GM23338 (cell line): Measurements from ENCODE around the gene HNF4A. TPM values are rescaled to one million over a fixed set of nuclear protein-coding genes. Genes with fewer than 3 reads are reported as not detected.

Experiments used
- ATAC-seq: fragments of 200-7000 bp; cut with Tn5 transposase; 3 replicates; pipeline ENCODE4 v1.9.1; 2020
- DNase-seq: peaks from one replicate; pipeline ENCODE4 v3.0.0-alpha.2; 2015; ENCODE audit warnings: low spot score
- H2AFZ ChIP-seq: fragments of 200-600 bp; sonication (generic); 2 replicates; pipeline ENCODE4 v1.8.0; 2016; ENCODE audit warnings: antibody characterized with exemption, mild to moderate bottlenecking, moderate library complexity
- H3F3A ChIP-seq: fragments of 200-600 bp; sonication (generic); replicated peaks from 2 replicates; pipeline ENCODE4 v1.8.0; 2017; ENCODE audit warnings: antibody characterized with exemption, mixed run types, low read depth
- H3K27ac ChIP-seq: fragments of 200-600 bp; sonication (generic); 2 replicates; pipeline ENCODE4 v1.6.1; 2016; ENCODE audit warnings: low read depth
- H3K27me3 ChIP-seq: fragments of 200-600 bp; sonication (generic); 2 replicates; pipeline ENCODE4 v1.8.0; 2016; ENCODE audit warnings: mild to moderate bottlenecking, mixed run types, moderate library complexity; ENCODE audit not compliant: insufficient read depth
- H3K36me3 ChIP-seq: fragments of 200-600 bp; sonication (generic); 2 replicates; pipeline ENCODE4 v1.8.0; 2016; ENCODE audit warnings: mild to moderate bottlenecking; ENCODE audit not compliant: insufficient read depth
- H3K4me1 ChIP-seq: fragments of 200-600 bp; sonication (generic); 2 replicates; pipeline ENCODE4 v1.8.0; 2016; ENCODE audit warnings: mild to moderate bottlenecking, moderate library complexity; ENCODE audit not compliant: insufficient read depth
- H3K4me2 ChIP-seq: fragments of 200-600 bp; sonication (generic); 2 replicates; pipeline ENCODE4 v1.7.1; 2017; ENCODE audit warnings: mixed run types
- H3K4me3 ChIP-seq: fragments of 200-600 bp; sonication (generic); 2 replicates; pipeline ENCODE4 v1.6.1; 2016; ENCODE audit warnings: mixed run types
- H3K79me2 ChIP-seq: fragments of 200-600 bp; sonication (generic); replicated peaks from 2 replicates; pipeline ENCODE4 v1.8.0; 2017; ENCODE audit warnings: mild to moderate bottlenecking; ENCODE audit not compliant: insufficient read depth
- H3K9me2 ChIP-seq: fragments of 200-600 bp; sonication (generic); 2 replicates; pipeline ENCODE4 v1.8.0; 2017; ENCODE audit not compliant: insufficient read depth
- H4K20me1 ChIP-seq: fragments of 200-600 bp; sonication (generic); replicated peaks from 2 replicates; pipeline ENCODE4 v1.8.0; 2017; ENCODE audit warnings: mild to moderate bottlenecking; ENCODE audit not compliant: insufficient read depth
- H3K27ac Mint-ChIP-seq: 2 replicates; pipeline ENCODE4 v1.8.0; 2020; ENCODE audit warnings: inconsistent platforms, mild to moderate bottlenecking, moderate library complexity, mixed read lengths
- H3K27me3 Mint-ChIP-seq: 3 replicates; pipeline ENCODE4 v1.8.0; 2022; ENCODE audit warnings: low read depth, mild to moderate bottlenecking, moderate library complexity, mixed read lengths, inconsistent platforms; ENCODE audit not compliant: insufficient read depth, poor library complexity
- H3K36me3 Mint-ChIP-seq: 3 replicates; pipeline ENCODE4 v1.8.0; 2021; ENCODE audit warnings: low read depth, mild to moderate bottlenecking, inconsistent platforms, moderate library complexity, mixed read lengths
- H3K4me1 Mint-ChIP-seq: 3 replicates; pipeline ENCODE4 v1.8.0; 2020; ENCODE audit warnings: mild to moderate bottlenecking, inconsistent platforms, mixed read lengths
- H3K4me3 Mint-ChIP-seq: 3 replicates; pipeline ENCODE4 v1.8.0; 2021; ENCODE audit warnings: moderate library complexity, mild to moderate bottlenecking, inconsistent platforms, mixed read lengths
- H3K9me3 Mint-ChIP-seq: 3 replicates; pipeline ENCODE4 v1.8.0; 2020; ENCODE audit warnings: moderate library complexity, mild to moderate bottlenecking, inconsistent platforms, mixed read lengths
- CREB1 ChIP-seq: fragments of 250-450 bp; sonication (Bioruptor Pico); IDR thresholded peaks from 2 replicates; pipeline ENCODE4 v1.5.0; 2020; ENCODE audit warnings: low read depth, mild to moderate bottlenecking, moderate library complexity
- CTCF ChIP-seq, 2 experiments: fragments of 200-600 bp in 1 of 2; sonication (generic) in 1 of 2; conservative IDR thresholded peaks; 2 replicates each; pipeline versions ENCODE4 v1.5.1 to v1.6.1; 2016 to 2017; ENCODE audit warnings: antibody characterized with exemption in 2 of 2, low read depth in 2 of 2, mild to moderate bottlenecking in 2 of 2, moderate library complexity in 1 of 2
- ETS1 ChIP-seq: IDR thresholded peaks from 2 replicates; pipeline ENCODE4 v1.6.1; 2016; ENCODE audit warnings: antibody characterized with exemption
- EZH2 ChIP-seq: fragments of 200-600 bp; sonication (generic); IDR thresholded peaks from one replicate; pipeline ENCODE4 v1.8.0; 2017; ENCODE audit warnings: antibody characterized with exemption, mild to moderate bottlenecking, low read depth; ENCODE audit not compliant: unreplicated experiment
- EZH2phosphoT487 ChIP-seq: fragments of 200-600 bp; sonication (generic); IDR thresholded peaks from one replicate; pipeline ENCODE4 v1.8.1; 2018; ENCODE audit warnings: antibody characterized with exemption; ENCODE audit not compliant: unreplicated experiment
- JUNB ChIP-seq: IDR thresholded peaks from one replicate; pipeline ENCODE4 v1.6.1; 2016; ENCODE audit warnings: antibody characterized with exemption; ENCODE audit not compliant: unreplicated experiment
- NANOG ChIP-seq: IDR thresholded peaks from 2 replicates; pipeline ENCODE4 v1.6.1; 2016; ENCODE audit warnings: antibody characterized with exemption, borderline replicate concordance
- POLR2AphosphoS5 ChIP-seq: IDR thresholded peaks from 2 replicates; pipeline ENCODE4 v1.6.1; 2016; ENCODE audit warnings: antibody characterized with exemption, low read depth
- REST ChIP-seq: IDR thresholded peaks from one replicate; pipeline ENCODE4 v1.6.1; 2018; ENCODE audit warnings: antibody characterized with exemption; ENCODE audit not compliant: unreplicated experiment
- STAT1 ChIP-seq: IDR thresholded peaks from one replicate; pipeline ENCODE4 v1.6.1; 2016; ENCODE audit warnings: antibody characterized with exemption; ENCODE audit not compliant: unreplicated experiment
- ZNF114 ChIP-seq: fragments of 250-450 bp; sonication (Bioruptor Pico); IDR thresholded peaks from 2 replicates; pipeline ENCODE4 v1.5.0; 2020; ENCODE audit warnings: mild to moderate bottlenecking, moderate library complexity
- ZNF331 ChIP-seq: fragments of 250-450 bp; sonication (Bioruptor Pico); IDR thresholded peaks from 2 replicates; pipeline ENCODE4 v1.5.0; 2020; ENCODE audit warnings: low read depth, mild to moderate bottlenecking, moderate library complexity
- polyA plus RNA-seq: library from polyadenylated mRNA; unstranded; fragments of >200 nt; fragmentation: Nextera tagmentation; extraction: Ambion mirVana; gene quantifications from 2 replicates; pipeline ENCODE4 v1.2.1, GENCODE V29; 2016
- total RNA-seq: library from RNA; depleted of rRNA; stranded (reverse); fragments of >200 nt; shearing (Covaris generic); gene quantifications from 2 replicates; pipeline ENCODE4 v1.2.3, GENCODE V29; 2014
- TF ChIP-seq, protein P1 (sequence below): fragments of 250-450 bp; sonication (Bioruptor Pico); IDR thresholded peaks from 2 replicates; pipeline ENCODE4 v1.5.0; 2020; ENCODE audit warnings: mild to moderate bottlenecking, moderate library complexity

HNF4A gene
- total and polyA plus RNA-seq, 2 experiments from 2014 or later, result not detected

- Mint-ChIP-seq H3K27ac (no peak overlapping the region), H3K9me3 (peaks cover 2% of the 10 kb centered on the region; the same call in 1 of the 3 replicates), H3K36me3 (no peaks in the 10 kb centered on the region), H3K4me3 (no peak overlapping the region), H3K4me1 (no peaks in the 10 kb centered on the region; the same call in 2 of the 3 replicates), H3K27me3 (peaks cover 7% of the 10 kb centered on the region)
- no peaks in the 10 kb centered on the region for H4K20me1 ChIP-seq
- H3F3A ChIP-seq, result no peaks in the 10 kb centered on the region
- H3K79me2 ChIP-seq, result no peaks in the 10 kb centered on the region
- DNase-seq, result no peak
- H3K9me2 ChIP-seq, result no peaks in the 10 kb centered on the region
- no peak for TF ChIP-seq STAT1
- TF ChIP-seq CREB1 (CRISPR knock-in tag), result no peak
- TF ChIP-seq, protein P1, sequence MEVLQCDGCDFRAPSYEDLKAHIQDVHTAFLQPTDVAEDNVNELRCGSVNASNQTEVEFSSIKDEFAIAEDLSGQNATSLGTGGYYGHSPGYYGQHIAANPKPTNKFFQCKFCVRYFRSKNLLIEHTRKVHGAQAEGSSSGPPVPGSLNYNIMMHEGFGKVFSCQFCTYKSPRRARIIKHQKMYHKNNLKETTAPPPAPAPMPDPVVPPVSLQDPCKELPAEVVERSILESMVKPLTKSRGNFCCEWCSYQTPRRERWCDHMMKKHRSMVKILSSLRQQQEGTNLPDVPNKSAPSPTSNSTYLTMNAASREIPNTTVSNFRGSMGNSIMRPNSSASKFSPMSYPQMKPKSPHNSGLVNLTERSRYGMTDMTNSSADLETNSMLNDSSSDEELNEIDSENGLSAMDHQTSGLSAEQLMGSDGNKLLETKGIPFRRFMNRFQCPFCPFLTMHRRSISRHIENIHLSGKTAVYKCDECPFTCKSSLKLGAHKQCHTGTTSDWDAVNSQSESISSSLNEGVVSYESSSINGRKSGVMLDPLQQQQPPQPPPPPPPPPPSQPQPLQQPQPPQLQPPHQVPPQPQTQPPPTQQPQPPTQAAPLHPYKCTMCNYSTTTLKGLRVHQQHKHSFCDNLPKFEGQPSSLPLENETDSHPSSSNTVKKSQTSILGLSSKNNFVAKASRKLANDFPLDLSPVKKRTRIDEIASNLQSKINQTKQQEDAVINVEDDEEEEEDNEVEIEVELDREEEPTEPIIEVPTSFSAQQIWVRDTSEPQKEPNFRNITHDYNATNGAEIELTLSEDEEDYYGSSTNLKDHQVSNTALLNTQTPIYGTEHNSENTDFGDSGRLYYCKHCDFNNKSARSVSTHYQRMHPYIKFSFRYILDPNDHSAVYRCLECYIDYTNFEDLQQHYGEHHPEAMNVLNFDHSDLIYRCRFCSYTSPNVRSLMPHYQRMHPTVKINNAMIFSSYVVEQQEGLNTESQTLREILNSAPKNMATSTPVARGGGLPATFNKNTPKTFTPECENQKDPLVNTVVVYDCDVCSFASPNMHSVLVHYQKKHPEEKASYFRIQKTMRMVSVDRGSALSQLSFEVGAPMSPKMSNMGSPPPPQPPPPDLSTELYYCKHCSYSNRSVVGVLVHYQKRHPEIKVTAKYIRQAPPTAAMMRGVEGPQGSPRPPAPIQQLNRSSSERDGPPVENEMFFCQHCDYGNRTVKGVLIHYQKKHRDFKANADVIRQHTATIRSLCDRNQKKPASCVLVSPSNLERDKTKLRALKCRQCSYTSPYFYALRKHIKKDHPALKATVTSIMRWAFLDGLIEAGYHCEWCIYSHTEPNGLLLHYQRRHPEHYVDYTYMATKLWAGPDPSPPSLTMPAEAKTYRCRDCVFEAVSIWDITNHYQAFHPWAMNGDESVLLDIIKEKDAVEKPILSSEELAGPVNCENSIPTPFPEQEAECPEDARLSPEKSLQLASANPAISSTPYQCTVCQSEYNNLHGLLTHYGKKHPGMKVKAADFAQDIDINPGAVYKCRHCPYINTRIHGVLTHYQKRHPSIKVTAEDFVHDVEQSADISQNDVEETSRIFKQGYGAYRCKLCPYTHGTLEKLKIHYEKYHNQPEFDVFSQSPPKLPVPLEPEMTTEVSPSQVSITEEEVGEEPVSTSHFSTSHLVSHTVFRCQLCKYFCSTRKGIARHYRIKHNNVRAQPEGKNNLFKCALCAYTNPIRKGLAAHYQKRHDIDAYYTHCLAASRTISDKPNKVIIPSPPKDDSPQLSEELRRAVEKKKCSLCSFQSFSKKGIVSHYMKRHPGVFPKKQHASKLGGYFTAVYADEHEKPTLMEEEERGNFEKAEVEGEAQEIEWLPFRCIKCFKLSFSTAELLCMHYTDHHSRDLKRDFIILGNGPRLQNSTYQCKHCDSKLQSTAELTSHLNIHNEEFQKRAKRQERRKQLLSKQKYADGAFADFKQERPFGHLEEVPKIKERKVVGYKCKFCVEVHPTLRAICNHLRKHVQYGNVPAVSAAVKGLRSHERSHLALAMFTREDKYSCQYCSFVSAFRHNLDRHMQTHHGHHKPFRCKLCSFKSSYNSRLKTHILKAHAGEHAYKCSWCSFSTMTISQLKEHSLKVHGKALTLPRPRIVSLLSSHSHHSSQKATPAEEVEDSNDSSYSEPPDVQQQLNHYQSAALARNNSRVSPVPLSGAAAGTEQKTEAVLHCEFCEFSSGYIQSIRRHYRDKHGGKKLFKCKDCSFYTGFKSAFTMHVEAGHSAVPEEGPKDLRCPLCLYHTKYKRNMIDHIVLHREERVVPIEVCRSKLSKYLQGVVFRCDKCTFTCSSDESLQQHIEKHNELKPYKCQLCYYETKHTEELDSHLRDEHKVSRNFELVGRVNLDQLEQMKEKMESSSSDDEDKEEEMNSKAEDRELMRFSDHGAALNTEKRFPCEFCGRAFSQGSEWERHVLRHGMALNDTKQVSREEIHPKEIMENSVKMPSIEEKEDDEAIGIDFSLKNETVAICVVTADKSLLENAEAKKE (CRISPR knock-in tag), result no peak
- TF ChIP-seq REST, result no peak
- no peak for TF ChIP-seq ZNF114
- no peak for TF ChIP-seq ZNF331 (CRISPR knock-in tag)
- no peak for TF ChIP-seq CTCF (conservative IDR thresholded peaks at IDR 0.05; ENCODE audit: low read depth in 2 of 2)
- no peak for TF ChIP-seq EZH2
- no peak for TF ChIP-seq ETS1
- no peak for TF ChIP-seq NANOG
- no peak for TF ChIP-seq EZH2phosphoT487
- no peak for TF ChIP-seq POLR2AphosphoS5
- TF ChIP-seq JUNB, result no peak
- H3K27me3 ChIP-seq, result no peaks in the 10 kb centered on the region
- no peaks in the 10 kb centered on the region for H3K36me3 ChIP-seq
- H3K27ac ChIP-seq, result no peak overlapping the region
- no peak overlapping the region for H3K4me3 ChIP-seq
- H2AFZ ChIP-seq, result no peak overlapping the region
- H3K4me2 ChIP-seq, result no peak overlapping the region
- no peaks in the 10 kb centered on the region for H3K4me1 ChIP-seq
- no peak for ATAC-seq
Measured at GRCh38 chr20:44401770-44402390, 46.4 kb downstream of the HNF4A start.
